HTERT RPE-1 (cell line): Measurements from ENCODE around the gene TNNI3K.

Experiments
- in situ Hi-C: fragments of 300-500 bp; cut with MboI; formaldehyde crosslinking; loops from 4 replicates; pipeline ENCODE4 v1.14.3; 2020; ENCODE audit warnings: low sequenced_read_pairs

The TNNI3K gene

DNA sequence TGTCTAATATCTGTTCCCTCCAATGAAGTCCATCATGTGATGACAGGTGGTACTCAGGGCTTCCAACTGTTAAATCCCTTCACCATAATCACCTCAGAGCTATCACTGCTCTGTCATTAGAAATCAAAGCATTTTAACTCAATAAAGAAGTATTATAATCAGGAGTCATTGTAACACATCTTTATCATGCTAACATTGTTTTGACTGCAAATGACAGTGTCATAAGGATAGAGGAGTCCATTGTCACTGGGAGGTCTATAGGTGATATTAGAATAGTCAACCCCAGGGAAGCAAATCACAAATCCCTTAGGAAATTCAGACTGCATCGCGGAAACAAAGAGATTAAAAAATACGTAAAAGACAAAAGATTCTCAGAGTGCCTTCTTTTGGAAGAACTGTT, 246.4 kb downstream of the TNNI3K start:
- in situ Hi-C loops: no loop called here

DNA sequence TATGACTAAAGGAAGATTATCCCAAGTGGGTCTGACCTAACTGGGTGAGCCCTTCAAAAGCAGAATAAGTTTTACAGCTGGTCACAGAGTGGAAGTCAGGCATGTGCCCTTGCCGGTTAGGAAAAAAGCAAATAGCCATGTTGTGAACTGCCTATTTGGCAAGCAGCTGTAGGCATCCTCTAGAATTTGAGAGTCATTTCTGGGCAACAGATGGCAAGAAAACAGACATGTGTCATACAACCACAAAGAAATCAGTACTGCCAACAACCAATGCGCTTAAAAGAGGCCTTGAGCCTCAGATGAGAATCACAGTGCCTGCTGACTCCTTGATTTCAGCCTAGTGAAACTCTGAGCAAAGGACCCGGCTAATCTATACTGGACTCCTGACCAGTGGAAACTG, 250.4 kb downstream of the TNNI3K start:
- in situ Hi-C loops: no loop called here

DNA sequence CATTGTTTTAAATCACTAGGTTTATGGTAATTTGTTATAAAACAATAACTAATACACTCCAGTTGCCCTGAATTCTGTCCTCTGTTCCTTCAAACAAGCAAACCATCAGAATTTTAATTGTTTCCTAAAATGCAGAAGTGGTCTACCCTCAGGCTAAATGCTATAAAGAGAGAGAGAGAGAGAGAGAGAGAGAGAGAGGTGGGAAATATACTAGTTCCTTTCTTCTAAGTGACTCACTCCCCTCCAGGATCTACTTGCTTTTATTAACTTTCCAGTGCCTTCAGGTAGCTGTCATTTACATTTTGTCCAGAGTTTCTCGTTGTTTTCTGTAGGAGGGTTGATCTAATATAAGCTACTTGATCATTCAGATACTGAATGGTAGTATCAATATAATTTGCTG, 250.8 kb downstream of the TNNI3K start:
- in situ Hi-C loops: no loop called here

DNA sequence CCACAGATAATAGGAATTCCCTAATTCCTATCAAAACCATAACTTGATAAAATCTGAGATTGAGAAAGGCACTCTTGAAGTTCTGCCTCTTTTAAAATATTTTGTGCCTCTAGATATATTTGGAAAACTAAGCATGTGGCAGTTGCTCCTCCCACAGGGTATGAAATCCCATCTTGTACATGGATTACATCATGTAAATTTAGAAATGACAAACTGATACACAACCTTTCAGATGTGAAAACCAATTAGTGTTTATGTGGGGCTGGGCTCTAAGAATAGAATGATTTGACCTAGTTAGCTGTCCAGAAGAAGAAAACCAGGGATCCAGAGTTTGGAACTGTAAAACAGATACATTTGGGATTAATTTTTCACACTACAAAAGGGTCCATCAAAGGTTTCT, 261.5 kb downstream of the TNNI3K start:
- in situ Hi-C loops: no loop called here

DNA sequence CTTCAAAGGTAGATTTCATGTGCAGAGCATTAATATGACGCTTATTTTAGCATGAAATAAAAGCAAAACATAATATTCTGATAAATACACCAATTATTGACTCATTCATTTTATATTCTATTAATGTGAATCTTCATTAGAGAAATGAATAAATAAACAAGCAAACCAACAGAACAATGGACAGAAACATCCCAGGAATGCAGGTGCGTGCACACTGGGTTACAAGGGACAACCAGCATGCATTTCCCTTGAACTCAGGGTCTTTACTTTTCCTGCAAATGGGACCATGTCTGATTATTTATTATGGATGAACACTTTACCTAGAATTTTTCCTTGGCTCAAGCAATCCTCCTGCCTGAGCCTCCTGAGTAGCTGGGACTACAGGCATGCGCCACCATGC, 263.7 kb downstream of the TNNI3K start:
- in situ Hi-C loops: no loop called here

DNA sequence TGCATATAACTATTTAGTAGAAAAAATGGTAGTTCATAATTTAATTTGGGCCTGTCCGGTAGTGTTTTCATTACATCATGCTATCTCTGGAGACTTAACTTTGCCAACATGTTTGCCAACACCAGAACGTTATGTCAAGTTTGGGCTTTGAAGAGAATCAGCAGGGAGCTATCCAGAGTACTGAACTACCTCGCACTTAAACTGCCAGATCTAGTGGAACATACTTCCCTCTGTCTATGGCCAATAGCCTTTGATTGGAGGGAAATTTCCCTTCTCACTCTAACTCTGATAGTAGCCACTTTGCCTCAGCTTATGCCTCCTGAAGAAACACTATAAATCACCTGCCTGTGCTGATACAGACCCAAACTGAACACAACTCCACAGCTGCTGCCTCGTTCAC, 267.2 kb downstream of the TNNI3K start:
- in situ Hi-C loops: no loop called here

DNA sequence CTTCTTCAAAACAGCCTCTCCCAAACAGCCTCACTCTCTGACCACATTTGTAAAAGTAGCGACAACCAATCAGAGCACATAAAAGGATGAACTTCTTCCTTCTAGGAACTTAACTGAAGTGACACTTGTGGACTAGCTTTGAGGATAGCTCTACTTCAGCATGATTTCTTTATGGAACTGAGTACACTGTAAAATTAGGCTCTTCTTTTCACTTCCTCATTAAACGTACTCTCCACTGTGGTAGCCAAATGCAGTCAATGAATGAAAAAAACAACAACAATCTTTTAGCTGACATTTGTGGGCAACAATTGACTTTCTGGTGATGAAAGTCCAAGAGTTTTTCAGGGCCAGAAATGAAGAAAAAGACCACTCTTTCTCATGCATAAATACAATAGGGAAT, 267.7 kb downstream of the TNNI3K start:
- in situ Hi-C loops: no loop called here

DNA sequence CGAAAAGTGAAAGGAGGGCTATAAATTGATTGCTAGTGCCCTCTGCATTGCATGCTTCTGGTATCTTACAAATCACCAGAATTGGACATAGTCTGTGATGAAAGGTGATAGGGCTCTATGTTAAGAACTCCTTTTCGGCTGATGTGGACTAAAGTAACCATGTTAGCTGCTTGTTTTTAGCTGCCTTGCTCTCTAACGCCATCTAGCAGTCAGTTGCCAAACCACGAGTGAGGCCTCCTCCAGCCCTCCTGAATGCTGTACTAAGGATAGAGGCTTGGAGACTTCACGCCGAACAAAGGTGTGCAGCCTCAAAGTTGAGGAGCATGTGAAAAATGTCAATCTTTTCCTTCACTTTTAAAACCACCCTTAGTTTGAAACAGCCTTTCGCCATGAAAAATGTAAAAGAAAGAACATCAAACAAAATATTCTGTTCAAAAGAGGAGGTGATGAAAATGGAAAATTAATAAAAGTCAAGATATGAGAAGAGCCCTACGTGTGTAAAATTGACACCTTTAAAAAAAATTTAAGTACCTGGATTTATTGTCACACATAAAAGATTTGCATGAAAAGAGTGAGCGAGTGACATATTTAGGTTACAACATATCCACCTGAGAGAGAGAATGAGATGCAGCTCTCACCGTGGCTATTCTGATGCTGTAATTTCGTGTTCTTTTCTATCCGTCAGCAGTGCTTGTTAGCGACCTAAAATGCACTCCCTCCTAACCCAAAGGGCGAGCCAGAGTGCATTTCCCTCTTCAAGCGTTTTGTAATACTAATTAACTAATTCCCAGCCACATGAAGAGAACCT, 269.1 kb downstream of the TNNI3K start:
- in situ Hi-C loops: no loop called here

DNA sequence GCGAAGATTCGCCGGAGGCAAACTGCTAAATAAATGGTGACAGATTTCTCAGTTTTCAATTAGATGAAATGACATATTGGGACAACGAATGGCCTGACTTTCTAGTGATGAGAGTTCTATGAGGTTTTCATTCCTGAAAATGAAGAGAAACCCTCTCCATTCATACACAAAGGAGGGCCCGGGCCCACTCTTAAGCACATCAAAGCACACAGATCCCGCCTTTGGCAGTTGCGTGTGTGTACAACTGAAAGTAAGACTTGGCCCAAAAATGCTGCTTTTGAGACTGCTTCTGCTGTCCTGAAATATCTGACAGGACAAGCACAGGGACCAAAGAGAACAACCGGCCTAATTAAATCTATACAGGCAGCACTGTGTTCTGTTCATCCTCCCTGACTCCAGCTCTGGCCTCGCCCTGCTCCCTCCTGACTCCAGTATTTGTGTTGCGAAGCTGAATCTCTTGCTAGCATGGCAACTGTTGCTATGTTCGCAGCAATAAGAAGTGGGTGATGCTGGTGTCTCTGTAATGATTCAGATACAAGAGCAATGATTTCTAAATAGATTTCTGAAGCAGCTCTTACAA, 269.8 kb downstream of the TNNI3K start:
- in situ Hi-C loops: no loop called here

DNA sequence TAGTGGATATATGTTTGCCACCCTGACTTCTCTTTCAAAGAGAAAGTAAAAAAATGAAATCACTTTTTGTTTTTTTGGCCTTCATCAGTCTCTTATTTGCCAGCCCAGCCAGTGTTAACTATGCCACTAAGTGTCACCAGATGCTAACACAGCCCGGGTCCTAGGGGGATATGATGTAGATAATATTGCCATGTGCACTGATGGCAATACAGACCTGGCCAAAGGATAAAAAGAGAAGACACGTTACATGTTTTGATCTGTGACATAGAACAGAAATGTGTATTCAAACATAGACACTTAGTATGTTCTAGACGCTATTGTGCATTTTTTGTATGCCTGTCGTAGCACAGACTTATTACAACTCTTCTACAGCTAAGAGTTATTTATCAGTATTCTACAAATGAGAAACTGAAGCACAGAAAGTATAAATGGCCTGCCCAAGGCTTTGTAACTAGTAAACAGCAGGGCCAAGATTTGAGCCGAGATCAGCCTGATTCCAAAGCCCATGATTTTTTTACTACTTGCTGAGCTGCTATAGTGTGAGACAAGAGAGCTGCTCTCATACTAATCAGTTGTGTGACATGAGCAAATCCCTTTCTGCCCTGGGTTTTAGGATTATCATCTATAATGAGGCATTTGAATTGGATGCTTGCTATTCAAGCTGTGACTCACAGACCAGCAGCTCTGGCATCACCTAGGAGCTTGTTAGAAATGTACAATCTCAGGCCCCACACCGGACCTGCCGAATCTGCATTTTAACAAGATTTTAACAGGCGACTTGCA, 270.9 kb downstream of the TNNI3K start:
- in situ Hi-C loops: no loop called here

DNA sequence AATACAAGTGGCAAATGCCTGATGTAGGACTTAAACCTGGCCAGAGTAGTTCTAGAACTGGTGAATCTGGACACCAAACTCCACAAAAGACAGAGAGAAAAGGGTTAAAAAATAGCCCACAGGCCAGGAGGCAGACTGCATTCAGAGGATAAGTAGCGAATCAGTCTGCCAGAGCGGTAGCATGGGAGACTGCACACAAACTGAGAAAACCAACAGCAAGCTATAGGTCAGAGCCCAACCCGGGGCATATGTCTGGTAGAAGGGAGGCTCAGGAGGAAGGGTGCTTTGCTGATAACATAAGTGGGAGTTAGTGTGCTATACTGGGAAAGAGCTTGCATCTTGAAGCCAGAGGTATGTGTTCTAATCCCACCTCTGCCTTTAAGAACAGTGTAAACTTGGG, 273.3 kb downstream of the TNNI3K start:
- in situ Hi-C loops: no loop called here

DNA sequence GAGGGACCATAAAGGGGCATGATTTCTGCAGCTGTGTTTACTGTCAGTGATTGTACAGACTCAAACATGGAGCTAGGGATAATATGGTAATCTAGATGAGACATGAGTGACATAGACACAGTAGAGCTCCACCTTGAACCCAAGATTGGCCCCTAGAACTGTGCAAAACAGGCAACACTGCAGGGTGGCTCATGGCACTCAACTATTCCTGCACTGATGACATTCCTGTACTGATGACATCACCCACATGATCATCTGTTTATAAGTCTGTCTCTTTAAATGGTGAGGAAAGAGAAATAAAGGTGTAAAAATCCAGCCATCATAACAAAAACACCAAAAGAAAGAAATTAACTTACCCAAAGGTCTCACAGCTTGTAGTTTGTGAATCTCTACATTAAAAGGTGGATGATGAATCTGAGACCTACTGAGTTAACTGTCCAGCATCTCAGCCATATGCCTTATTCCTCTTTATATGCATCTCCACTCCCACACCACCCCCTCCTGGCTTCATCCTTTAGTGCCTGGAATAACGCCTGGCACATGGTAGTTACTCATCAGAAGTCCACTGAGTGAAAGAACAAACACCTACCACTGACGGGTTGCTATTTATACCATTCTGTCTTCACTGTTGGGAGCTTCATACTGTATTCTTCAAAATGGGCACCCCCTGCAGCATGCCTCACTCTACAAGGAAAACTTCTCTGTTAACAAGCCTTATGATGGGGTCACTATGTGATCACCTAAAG, 277.2 kb downstream of the TNNI3K start, which contains the start of gene LRRC53:
LRRC53 (minus strand) TSS at position 442 of the 746 bp plus-strand sequence. CDS start 29,262 bp downstream, outside the sequence.
- in situ Hi-C loops: no loop called here

DNA sequence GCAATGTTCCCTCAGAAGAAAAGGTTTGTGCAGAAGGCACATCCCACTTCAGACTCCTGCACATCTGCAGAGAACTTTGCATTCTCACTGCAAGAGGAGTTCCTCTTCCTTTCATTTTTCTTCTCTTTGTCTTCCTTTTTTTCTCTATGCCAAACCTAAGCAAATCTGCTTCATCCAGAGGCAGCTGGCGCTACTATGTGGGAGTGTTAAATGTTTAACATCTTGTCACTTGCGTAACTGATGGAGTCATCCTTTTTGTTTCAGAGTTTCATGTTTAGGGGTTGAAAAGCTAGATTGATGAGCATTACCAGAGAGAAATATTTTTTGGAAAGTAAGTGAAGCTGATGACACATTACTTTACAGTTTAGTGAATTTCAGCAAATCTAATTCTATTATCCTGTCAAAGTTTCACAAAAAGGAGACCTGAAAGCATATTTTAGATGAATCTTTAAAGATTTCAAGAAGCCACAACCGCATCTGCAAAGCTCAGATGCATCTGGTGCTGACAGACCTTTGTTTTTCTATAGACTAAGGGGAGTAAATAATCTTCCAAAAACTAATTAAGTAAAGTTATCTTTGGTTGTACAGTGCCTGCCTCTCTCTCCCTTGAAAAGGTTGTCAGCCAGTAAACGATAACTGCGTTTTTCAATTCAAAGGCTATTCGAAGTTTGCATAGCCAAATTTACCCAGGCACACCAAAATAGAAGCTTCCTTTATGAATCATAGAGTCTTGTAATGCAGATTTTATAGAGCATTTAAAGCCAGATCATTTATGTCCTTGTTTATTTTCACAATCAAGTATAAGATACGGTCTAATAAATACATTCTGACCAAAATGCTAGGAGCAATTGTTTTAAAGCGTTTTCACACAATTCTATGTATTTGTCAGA, 278.5 kb downstream of the TNNI3K start:
- in situ Hi-C loops: no loop called here

DNA sequence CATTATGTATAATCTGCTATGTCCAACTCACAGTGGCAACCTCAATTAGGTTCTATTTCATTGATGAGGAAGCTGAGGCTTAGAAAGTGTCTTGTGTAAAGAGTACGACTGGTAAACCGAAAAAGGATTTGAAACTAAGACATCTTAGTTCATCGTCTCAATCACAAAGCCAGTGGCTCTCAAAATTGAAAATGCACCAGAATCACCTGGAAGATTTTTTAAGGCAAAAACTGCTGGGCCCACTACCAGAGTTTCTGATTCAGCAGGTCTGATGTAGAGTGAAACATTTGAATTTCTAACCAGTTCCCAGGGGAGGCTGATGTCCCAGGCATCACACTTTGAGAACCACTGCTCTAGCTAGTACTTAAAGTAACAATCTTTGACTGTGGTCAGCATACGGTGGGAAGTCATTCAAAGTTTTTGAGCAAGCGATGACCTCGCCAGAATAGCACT, 282.4 kb downstream of the TNNI3K start:
- in situ Hi-C loops: no loop called here

DNA sequence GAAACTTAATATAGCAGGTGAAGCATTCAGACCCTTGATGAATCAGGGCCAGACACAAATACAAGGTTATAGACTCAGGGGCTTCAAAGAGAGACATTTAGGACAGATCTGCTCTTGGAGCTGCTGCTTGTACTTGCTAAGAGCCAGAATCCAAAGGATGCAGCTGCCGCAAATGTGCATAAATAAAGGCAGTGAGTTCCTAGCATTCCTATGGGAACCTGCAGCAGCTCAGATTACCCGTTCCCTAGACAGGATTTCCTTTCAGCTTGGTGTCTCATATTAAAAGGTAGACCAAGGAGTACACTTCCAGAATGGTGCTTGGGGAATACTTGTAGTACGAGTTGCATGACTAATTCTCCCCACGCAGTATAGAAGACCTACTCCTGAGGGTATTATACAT, 287.0 kb downstream of the TNNI3K start:
- in situ Hi-C loops: no loop called here

DNA sequence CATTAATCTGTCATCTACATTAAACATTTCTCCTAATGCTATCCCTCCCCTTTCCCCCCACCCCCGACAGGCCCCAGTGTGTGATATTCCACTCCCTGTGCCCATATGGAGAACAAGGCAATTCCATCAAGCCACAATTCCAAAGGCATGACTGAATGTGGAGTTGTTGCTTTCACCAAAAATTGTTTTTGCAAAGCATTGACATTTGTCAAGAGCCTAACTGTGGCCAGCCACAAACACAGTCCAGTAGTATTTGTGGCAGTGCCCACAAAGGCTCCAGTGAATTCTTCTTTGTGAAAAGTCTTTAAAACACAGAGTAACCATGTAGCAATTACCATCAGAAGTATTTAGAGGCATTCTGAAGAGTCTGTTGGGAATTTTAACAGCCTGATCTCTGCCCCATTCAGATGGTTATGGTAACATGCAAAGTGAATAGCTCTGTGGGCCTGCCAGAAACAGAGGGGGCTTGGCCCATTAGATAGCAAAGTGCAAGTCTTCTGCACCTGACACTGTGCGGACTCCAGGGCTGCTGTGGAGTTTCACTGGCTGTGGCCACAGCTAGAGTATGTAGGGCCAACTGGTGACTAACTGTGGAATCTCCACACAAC, 288.8 kb downstream of the TNNI3K start:
- in situ Hi-C loops: no loop called here

DNA sequence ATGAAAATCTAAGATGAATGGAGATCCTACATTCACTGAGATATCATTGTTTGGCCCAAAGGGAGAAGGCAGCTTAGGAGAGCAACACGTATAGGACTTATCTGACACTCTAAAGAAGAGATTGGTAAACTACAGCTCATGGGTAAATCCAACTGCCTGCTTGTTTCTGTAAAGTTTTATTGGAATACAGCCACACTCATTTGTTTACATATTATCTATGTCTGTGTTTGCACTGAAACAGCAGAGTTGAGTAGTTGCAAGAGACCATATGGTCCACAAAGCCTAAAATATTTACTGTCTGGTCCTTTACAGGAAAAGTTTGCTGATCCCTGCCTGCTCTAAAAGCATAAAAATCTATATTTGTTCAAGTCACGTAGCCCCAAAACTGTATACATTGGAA, 291.5 kb downstream of the TNNI3K start:
- in situ Hi-C loops: no loop called here

DNA sequence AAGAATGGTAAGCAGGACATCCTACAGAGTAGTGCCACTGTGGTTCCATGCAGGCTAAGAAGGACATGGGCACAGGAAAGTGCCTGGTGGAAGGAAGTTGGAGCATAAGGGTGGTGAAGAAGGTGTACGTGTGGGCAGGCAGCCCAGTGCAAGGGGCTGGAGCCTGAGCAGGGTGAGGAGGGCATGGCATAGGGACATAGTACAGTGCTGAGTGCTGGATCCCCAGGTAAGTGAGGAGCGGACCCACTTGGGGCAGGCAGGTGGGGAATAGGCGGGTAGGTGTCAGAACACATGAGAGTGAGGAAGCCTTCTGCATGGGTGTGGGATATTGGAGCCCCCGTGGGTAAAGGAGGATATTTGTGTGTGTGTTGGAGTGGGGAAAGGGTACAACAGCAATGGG, 292.9 kb downstream of the TNNI3K start:
- in situ Hi-C loops: no loop called here

DNA sequence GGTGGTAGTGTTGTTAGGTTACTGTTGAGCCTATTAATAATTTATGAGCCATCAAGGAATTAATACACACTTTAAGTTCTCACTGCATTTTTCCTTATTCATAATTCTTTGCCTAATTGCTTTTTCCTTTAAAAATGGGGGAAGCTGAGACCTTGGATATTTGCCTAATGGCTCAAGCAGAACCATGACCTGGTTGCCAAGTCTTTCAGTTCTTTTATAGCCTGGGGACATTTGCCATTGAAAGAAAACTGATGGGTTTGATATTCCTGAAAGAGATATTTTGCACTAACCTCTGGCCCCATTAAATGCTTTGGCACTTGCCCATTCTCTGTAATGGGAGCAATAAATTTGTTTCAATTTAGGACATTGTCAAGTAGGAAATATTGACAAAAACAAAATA, 295.7 kb downstream of the TNNI3K start:
- in situ Hi-C loops: no loop called here

DNA sequence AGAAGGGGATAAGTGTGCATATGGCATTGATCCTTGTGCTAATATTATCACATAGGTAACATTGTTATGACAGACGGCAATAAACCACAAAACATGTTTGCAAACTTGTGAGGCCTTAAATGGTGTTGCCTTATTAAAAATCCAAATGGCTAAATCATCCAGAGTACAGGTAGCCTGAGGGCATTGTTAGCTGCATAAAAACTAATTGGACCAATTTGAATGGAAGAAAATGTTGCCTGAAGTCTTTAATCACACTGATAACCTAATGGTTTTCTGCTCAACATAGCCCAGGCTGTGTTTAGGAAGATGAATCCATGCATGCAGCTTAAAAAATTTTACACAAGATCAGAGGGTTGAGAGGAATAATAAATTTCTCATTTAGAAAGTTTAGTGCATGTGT, 296.6 kb downstream of the TNNI3K start:
- in situ Hi-C loops: no loop called here
